Measurements from ENCODE around the gene IFFO2. TPM values are rescaled to one million over a fixed set of nuclear protein-coding genes. Genes with fewer than 3 reads are reported as not detected.

Gene IFFO2
- polyA plus RNA-seq, 4 donors = 0.22 to 3.6 (median 2.4) TPM

DNA sequence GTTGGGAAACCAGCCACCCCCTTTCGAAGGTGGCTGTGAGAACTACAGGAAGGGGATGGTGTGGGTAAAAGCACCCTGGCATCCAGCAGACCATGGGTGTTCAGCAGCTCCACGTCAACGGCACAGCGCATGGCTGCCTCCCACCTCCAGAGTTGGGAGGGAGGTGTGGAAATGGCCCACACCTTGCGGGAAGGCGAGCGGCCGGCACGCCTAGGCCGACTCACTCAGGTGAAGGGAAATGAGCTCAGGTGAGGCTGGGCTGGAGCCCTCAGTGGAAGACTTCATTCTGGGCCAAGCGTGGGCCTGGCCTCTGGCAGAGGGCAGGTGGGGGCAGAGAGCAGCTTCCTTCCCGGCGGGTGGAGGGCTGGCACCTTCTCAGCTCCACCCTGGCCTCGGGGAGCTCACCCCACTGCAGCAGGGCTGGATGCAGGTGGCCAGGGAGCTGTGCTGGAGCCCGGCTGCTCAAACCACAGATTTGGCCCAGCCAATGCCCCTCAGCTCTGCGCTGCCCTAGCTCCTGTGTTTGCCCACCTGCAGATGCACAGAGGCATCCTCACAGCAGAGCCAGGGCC is 29.3 kb downstream of the IFFO2 start:
- no peak for DNase-seq
- H3K27ac ChIP-seq (ENCODE audit: low read depth in 1 of 3, low read length in 2 of 3) = peak overlapping the region; percentile 42 to 77 (median 74)
- no peak for FAIRE-seq
- peaks cover 0 to 18% (median 14%) of the 10 kb centered on the region in 3 donors for H3K4me1 ChIP-seq (ENCODE audit: control insufficient read depth in 3 of 3, insufficient read depth in 2 of 3, low read depth in 1 of 3, low read length in 2 of 3)
- no peaks in the 10 kb centered on the region for H3K9me3 ChIP-seq (ENCODE audit: control insufficient read depth in 2 of 2, insufficient read depth in 1 of 2, low read depth in 1 of 2, low read length in 1 of 2)
- H3K36me3 ChIP-seq (ENCODE audit: control insufficient read depth in 3 of 3, insufficient read depth in 2 of 3, low read depth in 1 of 3, low read length in 3 of 3) = no peaks in the 10 kb centered on the region
- H3K27me3 ChIP-seq (ENCODE audit: control insufficient read depth in 3 of 3, insufficient read depth in 3 of 3, low read length in 3 of 3) = peaks cover 0 to 5% (median 0%) of the 10 kb centered on the region in 3 donors
- peak overlapping the region in 1 of 3 donors; percentile 14 for H3K4me3 ChIP-seq (ENCODE audit: low read depth in 1 of 3, low read length in 3 of 3)
- WGBS, 3 donors = 46 to 59% (median 57%) methylated on average over 15 to 16 of the region's 16 CpGs

DNA sequence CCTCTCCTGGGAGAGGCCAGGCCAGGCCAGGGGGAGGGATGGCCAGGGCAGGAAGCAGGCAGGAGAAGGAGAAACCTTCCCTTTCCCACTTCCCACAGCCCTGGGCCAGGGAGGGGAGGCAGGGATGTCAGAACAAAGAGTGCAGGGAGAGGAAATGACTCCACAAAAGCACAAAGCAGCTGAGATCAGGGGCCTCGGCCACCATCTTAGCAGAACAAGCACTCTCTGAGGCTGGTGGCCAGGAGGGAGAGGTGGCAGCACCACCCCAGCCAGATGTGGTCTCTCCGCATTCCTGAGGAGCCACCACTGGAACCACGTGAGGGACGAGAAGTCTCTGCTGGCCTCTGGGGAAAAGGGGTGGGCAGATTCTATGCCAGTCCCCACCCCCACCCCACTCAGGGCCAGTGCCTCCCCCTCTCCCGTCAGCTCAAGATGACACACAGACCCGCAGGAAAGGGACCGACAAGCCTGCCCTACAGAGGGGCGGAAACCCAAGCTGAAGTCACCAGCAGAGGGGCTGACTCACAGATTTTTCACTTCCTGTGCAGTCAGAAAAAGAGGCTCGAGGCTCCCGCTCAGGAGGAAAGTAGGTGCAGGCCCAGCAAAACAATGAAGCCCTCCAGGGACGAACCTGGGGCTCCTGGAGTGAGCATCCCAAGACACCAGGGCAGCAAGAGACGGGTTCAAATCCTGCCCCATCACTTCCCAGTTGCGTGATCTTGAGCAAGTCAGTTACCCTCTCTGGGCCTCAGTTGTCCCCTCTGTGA is 30.0 kb downstream of the IFFO2 start:
- Histone ChIP-seq H3K36me3 (ENCODE audit: control insufficient read depth in 3 of 3, insufficient read depth in 2 of 3, low read depth in 1 of 3, low read length in 3 of 3) (no peaks in the 10 kb centered on the region), H3K4me3 (ENCODE audit: low read depth in 1 of 3, low read length in 3 of 3) (peak overlapping the region in 1 of 3 donors; percentile 14), H3K4me1 (ENCODE audit: control insufficient read depth in 3 of 3, insufficient read depth in 2 of 3, low read depth in 1 of 3, low read length in 2 of 3) (peaks cover 0 to 24% (median 14%) of the 10 kb centered on the region in 3 donors), H3K27ac (ENCODE audit: low read depth in 1 of 3, low read length in 2 of 3) (peak overlapping the region; percentile 42 to 77 (median 74)), H3K27me3 (ENCODE audit: control insufficient read depth in 3 of 3, insufficient read depth in 3 of 3, low read length in 3 of 3) (peaks cover 0 to 6% (median 0%) of the 10 kb centered on the region in 3 donors), H3K9me3 (ENCODE audit: control insufficient read depth in 2 of 2, insufficient read depth in 1 of 2, low read depth in 1 of 2, low read length in 1 of 2) (no peaks in the 10 kb centered on the region)
- DNase-seq (peak in 1 of 2 donors; percentile 61), FAIRE-seq (no peak)
- 45 to 79% (median 62%) methylated on average over 13 of the region's 13 CpGs for WGBS, 3 donors

DNA sequence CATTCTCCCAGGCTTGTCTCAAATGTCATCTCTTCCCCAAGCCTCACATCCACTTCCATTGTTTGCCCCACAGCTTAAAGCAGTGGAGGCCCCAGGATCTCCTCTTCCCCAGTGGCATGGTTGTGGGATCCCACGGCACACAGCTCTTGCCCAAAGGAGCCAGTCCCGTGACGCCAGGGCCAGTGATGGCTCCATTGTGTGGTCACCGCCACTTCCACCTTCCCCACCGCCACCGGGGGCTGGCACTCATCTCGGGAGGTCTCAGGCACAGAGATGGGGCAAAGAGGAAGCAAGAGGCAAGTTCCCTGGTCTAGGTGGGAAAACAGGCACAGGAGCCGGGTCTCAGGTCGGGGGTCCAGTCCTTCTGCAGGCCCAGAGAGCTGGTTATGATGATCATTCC is 31.2 kb downstream of the IFFO2 start:
- peaks cover 0 to 24% (median 14%) of the 10 kb centered on the region in 3 donors for H3K4me1 ChIP-seq (ENCODE audit: control insufficient read depth in 3 of 3, insufficient read depth in 2 of 3, low read depth in 1 of 3, low read length in 2 of 3)
- peaks cover 0 to 6% (median 0%) of the 10 kb centered on the region in 3 donors for H3K27me3 ChIP-seq (ENCODE audit: control insufficient read depth in 3 of 3, insufficient read depth in 3 of 3, low read length in 3 of 3)
- H3K4me3 ChIP-seq (ENCODE audit: low read depth in 1 of 3, low read length in 3 of 3) = no peak overlapping the region
- FAIRE-seq (no peak), DNase-seq (no peak)
- no peaks in the 10 kb centered on the region for H3K9me3 ChIP-seq (ENCODE audit: control insufficient read depth in 2 of 2, insufficient read depth in 1 of 2, low read depth in 1 of 2, low read length in 1 of 2)
- 92 to 96% (median 94%) methylated on average over 9 of the region's 9 CpGs for WGBS, 3 donors
- peaks cover 0 to 10% (median 0%) of the 10 kb centered on the region in 3 donors for H3K36me3 ChIP-seq (ENCODE audit: control insufficient read depth in 3 of 3, insufficient read depth in 2 of 3, low read depth in 1 of 3, low read length in 3 of 3)
- H3K27ac ChIP-seq (ENCODE audit: low read depth in 1 of 3, low read length in 2 of 3) = no peak overlapping the region

DNA sequence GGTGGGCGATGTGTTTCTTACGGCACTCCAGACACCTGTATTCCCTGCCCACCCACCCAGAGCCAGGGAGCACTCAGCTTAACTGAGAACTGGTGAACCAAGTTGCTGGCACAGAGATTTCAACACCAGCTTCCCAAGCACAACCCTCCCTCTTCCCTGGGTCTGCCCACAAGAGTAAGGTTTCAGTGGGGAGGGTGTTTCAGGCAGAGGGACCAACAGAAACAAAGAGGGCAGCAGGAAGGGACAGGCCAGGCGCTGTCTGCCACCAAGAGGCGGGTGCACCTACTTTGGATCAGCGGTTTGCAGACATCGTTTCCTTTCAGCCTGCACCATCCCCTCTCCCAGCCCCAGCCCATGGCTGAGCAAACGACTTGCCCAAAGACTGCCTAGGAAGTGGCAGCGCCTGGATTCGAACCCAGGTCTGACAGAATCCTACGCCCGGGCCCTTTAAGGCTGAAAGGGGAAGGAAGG is 32.2 kb downstream of the IFFO2 start:
- Histone ChIP-seq H3K27ac (ENCODE audit: low read depth in 1 of 3, low read length in 2 of 3) (peak overlapping the region in 1 of 3 donors; percentile 87), H3K9me3 (ENCODE audit: control insufficient read depth in 2 of 2, insufficient read depth in 1 of 2, low read depth in 1 of 2, low read length in 1 of 2) (no peaks in the 10 kb centered on the region), H3K4me3 (ENCODE audit: low read depth in 1 of 3, low read length in 3 of 3) (no peak overlapping the region), H3K27me3 (ENCODE audit: control insufficient read depth in 3 of 3, insufficient read depth in 3 of 3, low read length in 3 of 3) (peaks cover 0 to 6% (median 0%) of the 10 kb centered on the region in 3 donors), H3K36me3 (ENCODE audit: control insufficient read depth in 3 of 3, insufficient read depth in 2 of 3, low read depth in 1 of 3, low read length in 3 of 3) (peaks cover 0 to 12% (median 0%) of the 10 kb centered on the region in 3 donors), H3K4me1 (ENCODE audit: control insufficient read depth in 3 of 3, insufficient read depth in 2 of 3, low read depth in 1 of 3, low read length in 2 of 3) (peaks cover 0 to 24% (median 14%) of the 10 kb centered on the region in 3 donors)
- FAIRE-seq = no peak
- WGBS, 3 donors = 68 to 84% (median 71%) methylated on average over 11 of the region's 11 CpGs
- no peak for DNase-seq

DNA sequence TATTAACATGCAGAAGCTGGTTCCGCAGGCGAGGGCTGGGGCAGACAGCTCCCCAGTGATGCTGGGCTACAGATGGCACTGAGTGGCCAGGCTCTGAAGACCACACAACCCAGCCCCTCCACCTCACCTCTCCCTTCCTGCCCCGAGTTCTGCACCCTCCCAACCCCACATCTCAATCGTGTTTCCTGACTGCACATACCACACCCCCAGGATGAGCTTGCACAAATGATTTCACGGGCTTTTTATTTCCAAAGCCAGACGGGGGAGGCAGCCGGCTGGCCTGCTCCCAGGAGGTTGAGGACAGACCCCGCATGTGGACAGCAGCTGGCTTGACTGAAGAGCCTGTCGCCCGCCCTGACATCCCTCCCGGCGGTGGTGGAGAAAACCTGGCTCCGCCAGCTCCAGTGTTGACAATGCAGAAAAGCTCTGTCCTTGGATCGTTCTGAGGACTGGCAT is 32.7 kb downstream of the IFFO2 start:
- 49 to 80% (median 65%) methylated on average over 14 of the region's 14 CpGs for WGBS, 3 donors
- Histone ChIP-seq H3K27me3 (ENCODE audit: control insufficient read depth in 3 of 3, insufficient read depth in 3 of 3, low read length in 3 of 3) (peaks cover 0 to 6% (median 0%) of the 10 kb centered on the region in 3 donors), H3K36me3 (ENCODE audit: control insufficient read depth in 3 of 3, insufficient read depth in 2 of 3, low read depth in 1 of 3, low read length in 3 of 3) (peaks cover 0 to 15% (median 0%) of the 10 kb centered on the region in 3 donors), H3K4me3 (ENCODE audit: low read depth in 1 of 3, low read length in 3 of 3) (no peak overlapping the region), H3K27ac (ENCODE audit: low read depth in 1 of 3, low read length in 2 of 3) (peak overlapping the region in 1 of 3 donors; percentile 87), H3K9me3 (ENCODE audit: control insufficient read depth in 2 of 2, insufficient read depth in 1 of 2, low read depth in 1 of 2, low read length in 1 of 2) (no peaks in the 10 kb centered on the region), H3K4me1 (ENCODE audit: control insufficient read depth in 3 of 3, insufficient read depth in 2 of 3, low read depth in 1 of 3, low read length in 2 of 3) (peaks cover 0 to 24% (median 14%) of the 10 kb centered on the region in 3 donors)
- FAIRE-seq (no peak), DNase-seq (peak in 1 of 2 donors; percentile 15)

DNA sequence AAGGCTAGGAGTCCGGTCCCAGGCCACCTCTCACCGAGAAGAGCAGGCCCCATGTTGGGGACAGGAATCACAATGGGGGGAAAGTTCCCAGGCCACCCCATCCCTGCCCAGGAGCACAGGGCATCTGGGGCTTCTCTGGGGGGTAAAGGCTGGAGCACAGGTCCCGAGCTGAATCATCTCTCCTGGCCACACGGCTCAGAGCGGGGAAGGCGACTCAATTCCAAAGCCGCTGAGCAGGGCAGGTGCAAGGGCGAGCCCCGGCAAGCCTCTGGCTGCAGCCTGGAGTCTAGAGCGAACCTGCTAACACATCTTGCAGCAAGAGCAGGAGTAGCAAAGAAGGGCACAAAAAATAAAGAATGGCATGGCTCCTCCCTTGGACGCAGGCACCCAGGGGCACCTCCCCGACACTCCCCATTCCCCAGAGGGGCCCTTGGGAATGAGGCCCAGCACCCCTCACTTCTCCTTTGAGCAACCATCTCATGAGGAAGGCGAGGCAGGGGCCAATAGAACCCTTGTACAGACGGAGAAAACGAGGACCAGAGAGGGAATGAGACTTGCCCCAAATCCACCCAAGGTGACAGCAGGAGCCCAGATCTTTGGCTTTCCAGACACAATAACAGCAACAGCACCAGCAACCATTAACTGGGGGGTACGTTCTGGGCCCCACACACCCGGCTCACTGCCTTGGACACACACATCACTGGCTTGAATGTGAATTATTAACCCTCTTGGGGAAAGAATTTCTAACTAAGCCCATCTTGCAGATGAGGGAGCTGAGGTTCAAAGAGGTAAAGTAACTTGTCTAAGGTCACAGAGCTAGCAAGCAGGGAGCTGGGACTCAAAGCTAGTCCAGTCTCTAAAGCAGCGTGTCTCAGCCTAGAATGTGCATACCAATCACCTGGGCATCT is 33.4 kb downstream of the IFFO2 start:
- no peak overlapping the region for H3K4me3 ChIP-seq (ENCODE audit: low read depth in 1 of 3, low read length in 3 of 3)
- WGBS, 3 donors = 65 to 76% (median 71%) methylated on average over 18 of the region's 18 CpGs
- DNase-seq (no peak), FAIRE-seq (no peak)
- H3K27ac ChIP-seq (ENCODE audit: low read depth in 1 of 3, low read length in 2 of 3) = peak overlapping the region in 2 of 3 donors; percentile 82 to 87
- peaks cover 0 to 24% (median 11%) of the 10 kb centered on the region in 3 donors for H3K4me1 ChIP-seq (ENCODE audit: control insufficient read depth in 3 of 3, insufficient read depth in 2 of 3, low read depth in 1 of 3, low read length in 2 of 3)
- H3K27me3 ChIP-seq (ENCODE audit: control insufficient read depth in 3 of 3, insufficient read depth in 3 of 3, low read length in 3 of 3) = peaks cover 0 to 6% (median 0%) of the 10 kb centered on the region in 3 donors
- H3K36me3 ChIP-seq (ENCODE audit: control insufficient read depth in 3 of 3, insufficient read depth in 2 of 3, low read depth in 1 of 3, low read length in 3 of 3) = peaks cover 0 to 20% (median 0%) of the 10 kb centered on the region in 3 donors
- no peaks in the 10 kb centered on the region for H3K9me3 ChIP-seq (ENCODE audit: control insufficient read depth in 2 of 2, insufficient read depth in 1 of 2, low read depth in 1 of 2, low read length in 1 of 2)

DNA sequence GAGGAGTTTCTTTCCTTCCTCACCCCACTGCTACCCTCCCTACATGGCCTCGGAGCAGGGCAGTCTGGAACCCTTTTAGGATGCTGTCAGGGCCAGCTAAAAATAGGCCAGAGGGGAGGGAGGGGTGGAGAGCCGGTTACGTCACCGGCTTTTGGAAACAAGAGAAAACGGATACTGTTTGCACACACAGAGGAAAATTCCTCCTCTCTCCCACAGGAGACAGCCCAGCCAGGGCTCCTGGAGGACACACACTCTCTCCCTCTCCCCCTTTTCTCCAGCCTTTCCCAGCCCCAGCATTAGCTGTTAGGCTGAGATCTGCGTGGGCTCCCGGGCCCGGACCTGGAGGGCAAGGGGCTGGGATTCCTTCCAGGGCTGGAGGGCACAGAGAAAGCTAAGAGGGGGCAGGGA is 34.2 kb downstream of the IFFO2 start:
- Histone ChIP-seq H3K27ac (ENCODE audit: low read depth in 1 of 3, low read length in 2 of 3) (peak overlapping the region in 2 of 3 donors; percentile 82 to 87), H3K36me3 (ENCODE audit: control insufficient read depth in 3 of 3, insufficient read depth in 2 of 3, low read depth in 1 of 3, low read length in 3 of 3) (peaks cover 0 to 24% (median 0%) of the 10 kb centered on the region in 3 donors), H3K27me3 (ENCODE audit: control insufficient read depth in 3 of 3, insufficient read depth in 3 of 3, low read length in 3 of 3) (peaks cover 0 to 6% (median 0%) of the 10 kb centered on the region in 3 donors), H3K4me1 (ENCODE audit: control insufficient read depth in 3 of 3, insufficient read depth in 2 of 3, low read depth in 1 of 3, low read length in 2 of 3) (peaks cover 0 to 24% (median 11%) of the 10 kb centered on the region in 3 donors), H3K4me3 (ENCODE audit: low read depth in 1 of 3, low read length in 3 of 3) (no peak overlapping the region), H3K9me3 (ENCODE audit: control insufficient read depth in 2 of 2, insufficient read depth in 1 of 2, low read depth in 1 of 2, low read length in 1 of 2) (no peaks in the 10 kb centered on the region)
- FAIRE-seq = no peak
- WGBS, 3 donors = 47 to 84% (median 78%) methylated on average over 8 of the region's 8 CpGs
- peak in 1 of 2 donors; percentile 52 for DNase-seq
